RWPE1 (cell line): ENCODE measurements around the gene BRIP1.

ENCODE experiments used
- CTCF ChIA-PET: fragments of 350-600 bp; sonication (Branson Sonifier 250); formaldehyde crosslinking; extraction: SDS; loops from one replicate; lab custom pipeline; 2021; lab: Yijun Ruan, JAX
- POLR2A ChIA-PET: fragments of 400-600 bp; formaldehyde crosslinking; extraction: SDS; loops from one replicate; lab custom pipeline; 2020; ENCODE audit warnings: antibody characterized with exemption; ENCODE audit not compliant: low non-redundant PET; lab: Yijun Ruan, JAX
- DNase-seq: peaks from one replicate; pipeline ENCODE4 v3.0.0; 2012; ENCODE audit warnings: low spot score
- H3K27ac ChIP-seq: fragments of 450-650 bp; 2 replicates; pipeline ENCODE4 v1.5.1; 2017
- TF ChIP-seq, protein P1 (sequence below): fragments of 450-650 bp; conservative IDR thresholded peaks from 2 replicates; pipeline ENCODE4 v1.5.1; 2017; ENCODE audit warnings: low read depth, mild to moderate bottlenecking

BRIP1 gene

DNA sequence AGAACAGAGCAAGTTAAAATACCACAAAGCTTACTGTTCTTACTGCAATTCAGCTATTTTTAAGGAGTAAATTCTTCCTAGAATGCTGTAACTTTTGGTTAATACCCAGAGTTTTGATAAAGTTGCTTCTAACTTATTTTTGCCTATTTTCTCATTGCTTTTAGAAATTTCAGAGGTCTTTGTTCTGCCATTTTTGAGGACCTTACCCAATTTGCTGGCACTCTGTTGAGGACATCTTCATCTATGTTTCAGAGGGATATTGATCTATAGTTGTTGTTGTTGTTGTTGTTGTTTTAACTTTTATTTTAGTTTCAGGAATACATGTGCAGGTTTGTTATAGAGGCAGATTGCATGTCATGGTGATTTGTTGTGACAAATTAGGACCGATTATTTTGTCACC is 161.3 kb downstream of the BRIP1 start:
- CTCF ChIA-PET = no interaction called here
- H3K27ac ChIP-seq = no peak overlapping the region
- TF ChIP-seq, protein P1, sequence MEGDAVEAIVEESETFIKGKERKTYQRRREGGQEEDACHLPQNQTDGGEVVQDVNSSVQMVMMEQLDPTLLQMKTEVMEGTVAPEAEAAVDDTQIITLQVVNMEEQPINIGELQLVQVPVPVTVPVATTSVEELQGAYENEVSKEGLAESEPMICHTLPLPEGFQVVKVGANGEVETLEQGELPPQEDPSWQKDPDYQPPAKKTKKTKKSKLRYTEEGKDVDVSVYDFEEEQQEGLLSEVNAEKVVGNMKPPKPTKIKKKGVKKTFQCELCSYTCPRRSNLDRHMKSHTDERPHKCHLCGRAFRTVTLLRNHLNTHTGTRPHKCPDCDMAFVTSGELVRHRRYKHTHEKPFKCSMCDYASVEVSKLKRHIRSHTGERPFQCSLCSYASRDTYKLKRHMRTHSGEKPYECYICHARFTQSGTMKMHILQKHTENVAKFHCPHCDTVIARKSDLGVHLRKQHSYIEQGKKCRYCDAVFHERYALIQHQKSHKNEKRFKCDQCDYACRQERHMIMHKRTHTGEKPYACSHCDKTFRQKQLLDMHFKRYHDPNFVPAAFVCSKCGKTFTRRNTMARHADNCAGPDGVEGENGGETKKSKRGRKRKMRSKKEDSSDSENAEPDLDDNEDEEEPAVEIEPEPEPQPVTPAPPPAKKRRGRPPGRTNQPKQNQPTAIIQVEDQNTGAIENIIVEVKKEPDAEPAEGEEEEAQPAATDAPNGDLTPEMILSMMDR = no peak
- DNase-seq = no peak
- POLR2A ChIA-PET = no interaction called here

DNA sequence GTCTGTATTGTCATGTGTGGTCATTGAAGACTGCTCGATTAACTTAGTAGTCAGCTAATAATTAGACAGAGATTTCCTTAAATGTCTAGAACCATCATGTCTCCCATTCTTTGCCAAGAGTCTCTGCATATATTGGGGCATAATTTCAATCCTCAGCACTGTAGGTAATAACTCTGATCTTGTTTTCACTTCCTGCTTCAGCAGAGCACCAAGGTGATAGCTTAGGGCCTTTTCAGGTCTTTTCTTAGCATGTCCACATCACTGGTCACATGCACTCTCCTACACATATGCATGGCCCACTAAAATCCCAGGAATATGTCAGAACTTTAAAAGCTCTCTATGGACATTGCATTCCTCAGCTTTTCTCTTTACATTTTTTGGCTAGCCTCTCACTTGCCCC is 162.0 kb downstream of the BRIP1 start:
- ChIA-PET POLR2A (interaction anchor here (0.6 kb wide), 1 partner anchor 9 kb away, joined by 6 read pairs; no protein-coding TSS in a partner anchor), CTCF (no interaction called here)
- no peak for DNase-seq
- no peak overlapping the region for H3K27ac ChIP-seq
- TF ChIP-seq, protein P1 = no peak

DNA sequence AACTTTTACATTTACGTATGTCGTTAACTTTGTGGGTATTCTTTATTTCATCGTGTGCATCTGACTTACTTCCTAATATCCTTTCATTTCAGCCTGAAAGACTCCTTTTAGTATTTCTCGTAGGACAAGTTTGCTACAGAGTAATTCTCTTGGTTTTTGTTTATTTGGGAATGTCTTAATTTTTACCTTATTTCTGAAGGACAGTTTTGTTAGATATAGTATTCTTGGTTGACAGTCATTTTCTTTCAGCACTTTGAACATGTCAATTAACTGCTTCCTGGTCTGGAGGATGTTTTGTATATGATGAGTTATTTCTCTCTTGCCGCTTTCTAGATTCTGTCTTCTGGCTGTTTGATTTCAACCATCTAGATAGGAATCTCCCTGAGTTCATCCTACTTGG is 163.1 kb downstream of the BRIP1 start:
- ChIA-PET POLR2A (no interaction called here), CTCF (no interaction called here)
- TF ChIP-seq, protein P1 = no peak

DNA sequence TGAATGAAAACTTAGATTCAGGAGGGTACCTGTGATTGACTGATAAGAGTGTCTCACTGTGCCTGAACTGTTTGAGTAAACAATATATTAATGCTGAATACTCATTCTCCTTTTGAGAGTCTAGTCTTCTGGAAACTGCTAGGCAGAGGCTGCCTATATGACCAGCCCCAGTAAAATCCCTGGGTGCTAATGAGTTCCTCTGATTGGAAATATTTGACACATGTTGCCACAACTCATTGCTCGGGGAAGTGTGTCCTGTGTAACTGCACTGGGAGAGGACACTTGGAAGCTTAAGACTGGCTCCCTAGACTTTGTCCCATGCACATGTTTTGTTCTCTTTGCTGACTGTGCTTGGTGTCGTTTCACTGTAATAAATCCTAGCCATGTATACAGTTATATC is 163.6 kb downstream of the BRIP1 start:
- no peak overlapping the region for H3K27ac ChIP-seq
- TF ChIP-seq, protein P1 = no peak
- CTCF ChIA-PET = no interaction called here
- DNase-seq = no peak
- POLR2A ChIA-PET = no interaction called here

More for the DNA sequence above, 163.1 kb downstream of the BRIP1 start:
- DNase-seq = no peak
- H3K27ac ChIP-seq = no peak overlapping the region

DNA sequence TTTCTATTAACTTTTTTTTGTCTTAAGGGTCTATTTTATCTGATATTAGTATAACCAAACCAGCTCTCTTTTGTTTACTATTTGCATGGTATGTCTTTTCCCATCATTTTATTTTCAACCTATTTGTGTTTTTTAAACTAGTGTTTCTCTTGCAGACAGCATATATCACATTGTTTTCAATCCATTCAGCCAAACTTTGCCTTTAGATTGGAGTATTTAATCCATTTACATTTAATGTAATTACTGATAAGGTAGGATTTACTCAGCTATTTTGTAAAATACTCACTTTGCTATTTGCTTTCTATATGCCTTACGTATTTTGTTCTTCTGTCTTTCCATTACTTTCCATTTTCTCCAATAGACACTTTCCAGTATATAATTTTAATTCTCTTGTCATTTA is 164.3 kb downstream of the BRIP1 start:
- TF ChIP-seq, protein P1 = no peak
- POLR2A ChIA-PET = no interaction called here
- H3K27ac ChIP-seq = no peak overlapping the region
- CTCF ChIA-PET = no interaction called here
- DNase-seq = no peak

DNA sequence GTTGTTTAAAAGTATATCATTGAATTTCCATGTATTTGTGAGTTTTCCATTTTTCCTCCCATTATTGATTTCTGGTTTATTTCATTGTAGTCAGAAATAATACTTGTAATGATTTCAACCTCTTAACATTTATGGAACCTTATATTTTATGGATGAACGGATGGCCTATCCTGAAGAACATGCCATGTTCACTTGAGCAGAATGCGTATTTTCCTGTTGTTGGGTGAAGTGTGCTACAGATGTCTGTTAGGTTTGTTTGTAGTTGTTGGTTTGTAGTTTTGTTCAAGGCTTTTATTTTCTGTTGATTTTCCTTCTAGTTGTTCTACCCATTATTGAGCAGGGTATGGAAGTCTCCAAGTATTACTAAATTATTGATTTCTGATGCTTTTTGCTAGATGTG is 165.1 kb downstream of the BRIP1 start:
- H3K27ac ChIP-seq = no peak overlapping the region
- no peak for DNase-seq
- CTCF ChIA-PET = no interaction called here
- POLR2A ChIA-PET = no interaction called here
- TF ChIP-seq, protein P1 = no peak
